DOHH2 (cell line): Measurements from ENCODE around the gene LINGO1.
A peak's percentile ranks its signal among the peaks of the same experiment; 100 is the strongest.

ENCODE experiments used
- H3F3A ChIP-seq: fragments of 200-600 bp; sonication (generic), shearing (Covaris generic); 2 replicates; pipeline ENCODE4 v1.6.0; 2016; ENCODE audit warnings: antibody characterized with exemption, mild to moderate bottlenecking; ENCODE audit not compliant: control insufficient read depth, insufficient read depth
- H3K27ac ChIP-seq: fragments of 200-600 bp; sonication (generic); 2 replicates; pipeline ENCODE4 v1.5.1; 2014; ENCODE audit warnings: low read depth, mild to moderate bottlenecking, low read length, moderate library complexity
- H3K27me3 ChIP-seq: fragments of 200-600 bp; sonication (generic); 2 replicates; pipeline ENCODE4 v1.6.1; 2014; ENCODE audit warnings: mild to moderate bottlenecking, low read length, mixed read lengths; ENCODE audit not compliant: control insufficient read depth
- H3K36me3 ChIP-seq: fragments of 200-600 bp; sonication (generic); 2 replicates; pipeline ENCODE4 v1.6.1; 2014; ENCODE audit warnings: mild to moderate bottlenecking, low read length, moderate library complexity, mixed read lengths; ENCODE audit not compliant: control insufficient read depth
- H3K4me1 ChIP-seq: fragments of 200-600 bp; sonication (generic); 2 replicates; pipeline ENCODE4 v1.6.1; 2014; ENCODE audit warnings: mild to moderate bottlenecking, low read length, mixed read lengths; ENCODE audit not compliant: control insufficient read depth
- H3K4me2 ChIP-seq: fragments of 200-600 bp; sonication (generic); 2 replicates; pipeline ENCODE4 v1.6.0; 2014; ENCODE audit warnings: mild to moderate bottlenecking, low read length, moderate library complexity
- H3K4me3 ChIP-seq: fragments of 200-600 bp; sonication (generic); 2 replicates; pipeline ENCODE4 v1.5.1; 2014; ENCODE audit warnings: mild to moderate bottlenecking, low read length, mixed read lengths
- H3K79me2 ChIP-seq: fragments of 200-600 bp; sonication (generic); 2 replicates; pipeline ENCODE4 v1.6.1; 2014; ENCODE audit warnings: mild to moderate bottlenecking, low read length, mixed read lengths; ENCODE audit not compliant: control insufficient read depth
- H3K9me2 ChIP-seq: fragments of 200-600 bp; sonication (generic); replicated peaks from 2 replicates; pipeline ENCODE4 v1.6.1; 2014; ENCODE audit warnings: mild to moderate bottlenecking, low read length, mixed read lengths; ENCODE audit not compliant: control insufficient read depth
- H3K9me3 ChIP-seq: fragments of 200-600 bp; sonication (generic); 2 replicates; pipeline ENCODE4 v1.6.1; 2014; ENCODE audit warnings: antibody characterized with exemption, low read length, mixed read lengths; ENCODE audit not compliant: control insufficient read depth, insufficient read depth
- H4K20me1 ChIP-seq: fragments of 200-600 bp; sonication (generic); 2 replicates; pipeline ENCODE4 v1.6.0; 2014; ENCODE audit warnings: low read depth, mild to moderate bottlenecking, antibody characterized with exemption, low read length, moderate library complexity; ENCODE audit not compliant: control insufficient read depth, insufficient read depth
- CTCF ChIP-seq: fragments of 200-600 bp; sonication (generic); IDR thresholded peaks from one replicate; pipeline ENCODE4 v1.5.1; 2014; ENCODE audit warnings: antibody characterized with exemption, mild to moderate bottlenecking, low read depth, low read length; ENCODE audit not compliant: poor library complexity, severe bottlenecking
- EZH2phosphoT487 ChIP-seq: fragments of 200-600 bp; sonication (generic); IDR thresholded peaks from 2 replicates; pipeline ENCODE4 v1.6.1; 2017; ENCODE audit warnings: borderline replicate concordance, mild to moderate bottlenecking, antibody characterized with exemption, low read length, moderate library complexity, mixed read lengths

Gene LINGO1

GRCh38 chr15:77584691-77585090 lies 48.0 kb downstream of the LINGO1 start:
- H3K4me1 ChIP-seq, result no peaks in the 10 kb centered on the region

DNA sequence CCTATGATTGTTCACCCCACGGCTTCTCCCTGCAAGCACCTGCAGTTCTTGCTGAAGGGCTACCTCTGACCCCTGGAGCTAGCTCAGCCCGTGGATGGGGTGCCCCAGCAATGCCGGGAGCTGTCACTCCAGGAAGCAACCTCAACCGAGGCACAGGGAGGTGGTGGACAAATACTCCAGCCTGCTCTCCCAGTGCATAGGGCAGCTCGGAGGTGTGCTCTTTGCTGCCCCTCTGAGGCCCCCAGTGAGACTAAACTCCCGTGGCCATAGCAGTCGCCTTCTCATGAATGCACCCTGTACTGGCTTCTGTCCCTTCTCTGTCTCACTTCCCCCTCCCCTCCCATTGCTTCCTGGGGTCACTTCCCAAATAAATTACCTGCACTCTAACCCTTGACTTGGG lies 48.5 kb downstream of the LINGO1 start:
- H3K4me3 ChIP-seq, result no peak overlapping the region
- no peaks in the 10 kb centered on the region for H3K79me2 ChIP-seq
- H4K20me1 ChIP-seq, result no peaks in the 10 kb centered on the region
- no peak overlapping the region for H3K27ac ChIP-seq
- H3F3A ChIP-seq, result no peaks in the 10 kb centered on the region
- no peaks in the 10 kb centered on the region for H3K9me2 ChIP-seq
- H3K36me3 ChIP-seq, result no peaks in the 10 kb centered on the region
- TF ChIP-seq EZH2phosphoT487, result no peak
- TF ChIP-seq CTCF, result peak; percentile 38
- no peaks in the 10 kb centered on the region for H3K9me3 ChIP-seq
- H3K4me2 ChIP-seq, result no peak overlapping the region
- no peaks in the 10 kb centered on the region for H3K27me3 ChIP-seq
- no peaks in the 10 kb centered on the region for H3K4me1 ChIP-seq

More at GRCh38 chr15:77584691-77585090, 48.0 kb downstream of the LINGO1 start:
- TF ChIP-seq CTCF (no peak), EZH2phosphoT487 (no peak)
- Histone ChIP-seq H3K27ac (no peak overlapping the region), H4K20me1 (no peaks in the 10 kb centered on the region), H3K27me3 (no peaks in the 10 kb centered on the region), H3K79me2 (no peaks in the 10 kb centered on the region), H3K4me2 (no peak overlapping the region), H3K36me3 (no peaks in the 10 kb centered on the region), H3K9me3 (no peaks in the 10 kb centered on the region), H3K9me2 (no peaks in the 10 kb centered on the region), H3F3A (no peaks in the 10 kb centered on the region), H3K4me3 (no peak overlapping the region)

DNA sequence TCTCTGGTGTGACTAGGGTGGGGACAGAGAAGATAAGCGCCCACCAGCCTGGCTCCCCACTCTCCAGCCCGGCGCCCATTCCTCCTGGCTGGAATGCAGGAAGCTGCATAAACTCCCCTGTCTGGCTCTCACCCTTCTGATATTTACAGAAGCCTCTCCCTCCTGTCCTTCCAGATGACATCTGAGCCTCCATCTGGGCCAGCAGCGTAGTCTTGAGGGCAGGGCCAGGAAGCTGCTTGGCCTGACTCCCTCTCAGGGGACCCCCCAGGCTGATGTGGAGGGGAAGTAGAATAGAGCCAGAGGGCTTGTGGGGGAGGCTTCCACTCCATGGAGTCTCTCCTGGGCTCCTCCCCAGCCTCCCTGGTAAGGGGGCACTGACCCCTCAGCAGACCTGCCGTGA lies 49.9 kb downstream of the LINGO1 start:
- Histone ChIP-seq H3K4me1 (no peaks in the 10 kb centered on the region), H3K4me2 (no peak overlapping the region), H3K9me2 (no peaks in the 10 kb centered on the region), H3K9me3 (no peaks in the 10 kb centered on the region), H4K20me1 (no peaks in the 10 kb centered on the region), H3K4me3 (no peak overlapping the region), H3K79me2 (no peaks in the 10 kb centered on the region), H3K27me3 (no peaks in the 10 kb centered on the region), H3F3A (no peaks in the 10 kb centered on the region), H3K27ac (no peak overlapping the region), H3K36me3 (no peaks in the 10 kb centered on the region)
- TF ChIP-seq CTCF, result no peak

- Histone ChIP-seq H4K20me1 (no peaks in the 10 kb centered on the region), H3K9me2 (no peaks in the 10 kb centered on the region), H3F3A (no peaks in the 10 kb centered on the region), H3K9me3 (no peaks in the 10 kb centered on the region), H3K36me3 (no peaks in the 10 kb centered on the region), H3K4me2 (no peak overlapping the region), H3K27ac (no peak overlapping the region), H3K27me3 (no peaks in the 10 kb centered on the region), H3K4me3 (no peak overlapping the region), H3K79me2 (no peaks in the 10 kb centered on the region), H3K4me1 (no peaks in the 10 kb centered on the region)
- no peak for TF ChIP-seq EZH2phosphoT487
- TF ChIP-seq CTCF, result no peak
Measured at GRCh38 chr15:77581896-77582569, 50.7 kb downstream of the LINGO1 start.
